T47D (cell line): ENCODE data around the gene THSD7A.

Experiments used
- DNase-seq, 2 experiments: peaks; one replicate each; pipeline versions ENCODE4 v3.0.0 to v3.0.0-alpha.2; 2011 to 2012; ENCODE audit warnings: low read depth in 1 of 2, low spot score in 1 of 2
- JUND ChIP-seq: IDR thresholded peaks from 2 replicates; pipeline ENCODE4 v1.6.1; 2012; ENCODE audit warnings: low read depth
- in situ Hi-C: cut with HindIII; loops from 2 replicates; pipeline ENCODE4 v1.10.0; 2016; ENCODE audit warnings: low sequenced_read_pairs, low pct_unique_long_range_greater_than_20kb

THSD7A gene

GRCh38 chr7:11506417-11506816 lies 325.6 kb downstream of the THSD7A start:
- in situ Hi-C loops: no loop called here
- TF ChIP-seq JUND: no peak
- no peak for DNase-seq

DNA sequence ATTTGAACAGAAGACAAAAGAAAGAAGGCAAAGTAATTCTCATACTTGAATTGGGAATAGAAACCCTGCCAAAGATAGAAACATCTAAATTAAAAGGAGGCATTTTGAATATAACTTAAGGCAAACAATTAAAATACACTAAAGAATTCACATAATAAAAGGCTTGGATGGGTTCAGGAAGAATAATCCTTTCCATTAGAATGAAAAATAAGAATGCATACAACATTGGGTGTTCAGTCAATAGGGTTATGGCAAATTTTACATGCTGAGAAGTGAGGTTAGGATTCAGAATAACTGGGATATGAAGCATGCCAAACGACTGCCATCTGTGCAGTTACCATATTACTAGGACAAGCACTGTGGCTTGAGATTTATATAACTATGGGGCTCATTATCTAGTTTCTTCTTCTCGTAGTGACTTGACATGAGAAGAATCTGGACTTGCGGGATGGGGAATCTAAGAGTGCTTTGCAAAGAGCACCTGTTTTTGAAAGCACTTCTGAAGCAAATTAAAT lies 326.5 kb downstream of the THSD7A start:
- no peak for DNase-seq
- TF ChIP-seq JUND: no peak
- in situ Hi-C loops: no loop called here

GRCh38 chr7:11492307-11492706 lies 339.7 kb downstream of the THSD7A start:
- no peak for DNase-seq
- in situ Hi-C loops: no loop called here
- TF ChIP-seq JUND: no peak

DNA sequence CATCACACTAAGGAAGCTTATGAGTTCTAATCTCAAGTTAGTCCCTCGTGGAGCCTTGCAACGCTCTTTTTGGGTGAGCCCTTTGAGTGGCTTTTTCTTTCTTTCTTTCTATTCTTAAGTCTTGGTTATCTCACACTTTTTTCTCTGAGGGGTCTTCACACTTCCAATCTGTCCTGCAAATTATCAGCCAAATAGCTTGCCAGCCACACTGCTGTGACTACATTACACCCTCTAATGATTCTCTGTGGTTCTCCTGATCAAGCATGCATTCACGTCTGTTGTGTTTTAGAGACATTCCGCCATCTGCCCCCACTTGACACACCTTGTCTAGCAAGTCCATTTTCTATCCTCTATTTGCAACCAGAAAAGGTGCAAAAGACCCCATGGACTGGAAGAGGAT lies 340.2 kb downstream of the THSD7A start:
- no peak for TF ChIP-seq JUND
- DNase-seq: no peak
- in situ Hi-C loops: no loop called here

DNA sequence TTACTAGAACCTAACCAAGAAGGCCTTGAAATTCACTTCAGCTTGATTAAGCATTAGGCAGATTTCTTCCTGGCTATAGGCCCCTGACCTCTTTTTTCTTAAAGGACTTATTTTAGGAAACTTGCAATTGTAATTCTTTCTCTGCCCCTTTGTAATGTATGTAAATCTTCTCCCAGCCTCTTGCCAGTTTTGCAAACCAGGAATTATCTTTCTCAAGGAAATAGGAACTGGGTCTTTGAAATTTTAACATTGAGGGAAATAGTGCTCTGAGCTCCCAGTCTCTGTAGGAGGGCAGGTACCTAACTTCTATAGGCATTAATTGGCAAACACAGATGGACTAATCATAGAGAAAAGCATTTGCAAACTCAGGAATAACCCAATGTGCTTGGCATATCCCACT lies 342.7 kb downstream of the THSD7A start:
- no peak for DNase-seq
- in situ Hi-C loops: no loop called here
- TF ChIP-seq JUND: no peak

DNA sequence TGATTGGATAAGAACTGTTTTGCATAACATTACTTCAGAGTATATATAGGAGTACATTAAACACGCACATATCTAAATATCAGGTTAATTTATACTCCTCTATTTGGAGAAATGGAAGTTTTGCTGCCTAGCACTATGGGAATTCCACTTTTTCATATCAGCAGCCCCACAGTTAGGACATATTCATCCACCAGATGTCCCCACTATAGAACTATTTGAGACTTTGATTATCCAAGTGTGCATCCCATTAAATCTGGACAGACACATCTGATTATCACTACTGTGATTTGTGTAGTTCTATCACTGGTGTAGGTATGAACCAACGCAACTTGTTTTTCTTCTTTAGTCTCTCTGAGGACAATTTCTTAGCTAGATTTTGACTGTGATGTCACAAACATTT lies 345.7 kb downstream of the THSD7A start:
- in situ Hi-C loops: no loop called here
- DNase-seq: peak in 1 of 2 experiments; percentile 26
- no peak for TF ChIP-seq JUND

- DNase-seq: no peak
- TF ChIP-seq JUND: no peak
- in situ Hi-C loops: no loop called here
These were observed 346.4 kb downstream of the THSD7A start for GRCh38 chr7:11485636-11486035.

- no peak for DNase-seq
- in situ Hi-C loops: no loop called here
- TF ChIP-seq JUND: no peak
These were observed 351.9 kb downstream of the THSD7A start for GRCh38 chr7:11480143-11480542.

DNA sequence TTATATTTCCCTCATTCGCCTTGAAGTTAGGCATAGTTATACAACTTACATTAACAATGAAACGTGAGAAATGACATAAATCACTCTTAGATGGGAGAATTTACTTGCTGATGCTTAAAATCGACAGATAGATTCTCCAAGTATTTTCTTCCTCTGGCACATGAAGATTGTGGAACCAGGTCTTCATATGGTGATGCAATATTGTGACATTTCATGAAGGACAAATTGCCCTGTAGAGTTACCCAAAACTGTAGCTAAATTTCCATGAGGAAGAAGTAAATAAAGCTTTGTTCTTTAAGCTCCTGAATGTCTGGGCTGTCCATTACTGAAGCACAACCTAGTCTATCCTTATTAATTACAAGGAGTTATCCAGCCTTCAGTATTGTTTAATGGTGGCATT lies 353.1 kb downstream of the THSD7A start:
- in situ Hi-C loops: no loop called here
- DNase-seq: no peak
- no peak for TF ChIP-seq JUND

GRCh38 chr7:11478426-11478825 lies 353.6 kb downstream of the THSD7A start:
- no peak for DNase-seq
- TF ChIP-seq JUND: no peak
- in situ Hi-C loops: no loop called here

DNA sequence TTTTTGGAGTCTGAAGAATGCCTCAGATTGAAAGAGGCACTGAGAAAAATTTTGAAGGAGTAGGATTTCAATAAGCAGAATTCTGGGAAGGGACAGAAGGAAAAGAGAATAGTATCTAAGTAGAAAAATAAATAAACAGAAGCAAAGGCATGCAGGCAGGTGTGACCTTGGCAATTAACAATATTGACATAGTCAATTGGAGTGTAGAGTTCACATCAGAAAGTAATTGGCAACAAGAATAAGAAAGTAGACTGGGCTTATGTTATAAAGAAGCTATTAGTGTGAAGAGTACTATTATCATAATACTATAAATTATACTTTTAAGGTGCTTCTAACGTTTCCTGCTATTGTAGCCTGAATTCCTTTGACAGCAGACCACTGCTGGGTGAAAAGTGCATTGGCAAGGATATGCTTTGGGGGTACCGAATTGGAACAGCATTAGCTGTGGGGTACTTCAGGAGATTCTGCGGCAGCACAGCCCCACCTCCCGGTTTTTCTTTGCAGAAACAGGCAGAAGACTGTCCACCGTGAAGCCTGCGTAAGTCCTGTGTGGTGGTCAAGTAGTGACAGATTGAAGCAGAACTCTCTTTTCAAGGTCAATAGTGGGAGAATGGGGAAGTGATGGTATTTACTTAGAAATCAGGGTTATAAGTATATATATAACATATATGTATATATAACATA lies 357.0 kb downstream of the THSD7A start:
- TF ChIP-seq JUND: no peak
- in situ Hi-C loops: no loop called here
- peak in 1 of 2 experiments; percentile 25 for DNase-seq

GRCh38 chr7:11473807-11474424 lies 358.1 kb downstream of the THSD7A start:
- no peak for TF ChIP-seq JUND
- in situ Hi-C loops: no loop called here
- no peak for DNase-seq

DNA sequence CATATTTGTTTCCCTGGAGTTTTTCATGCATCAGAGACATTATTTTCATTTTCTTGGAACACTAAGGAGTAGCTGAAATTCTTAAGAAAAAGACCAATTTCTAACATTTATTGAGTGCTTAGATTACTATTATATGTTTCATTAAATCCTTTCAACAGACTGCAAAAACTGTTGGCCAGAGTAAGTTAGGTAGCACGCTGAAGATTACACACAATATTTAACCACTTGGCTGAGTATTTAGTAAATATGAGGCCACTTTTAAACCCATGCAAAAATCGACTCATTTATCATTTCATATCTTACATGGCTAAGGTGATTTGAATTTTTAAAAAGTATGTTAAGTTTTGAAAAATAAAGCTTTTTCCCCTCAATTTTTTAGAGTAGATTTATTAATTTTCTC lies 358.8 kb downstream of the THSD7A start:
- in situ Hi-C loops: no loop called here
- DNase-seq: no peak
- no peak for TF ChIP-seq JUND
